K562 (cell line): ENCODE results near the gene SLC1A2. TPM values are rescaled to one million over a fixed set of nuclear protein-coding genes. Genes with fewer than 3 reads are reported as not detected.

Source experiments
- ZBTB43 ChIP-seq: sonication (generic); formaldehyde crosslinking; IDR thresholded peaks from 2 replicates; pipeline ENCODE4 v1.8.0; 2023; ENCODE audit warnings: mild to moderate bottlenecking, missing genetic modification reagents
- ZNF318 ChIP-seq, 2 experiments: fragments of 450-650 bp; IDR thresholded peaks; 2 replicates each; pipeline ENCODE4 v1.6.1; 2016; ENCODE audit warnings: mild to moderate bottlenecking in 2 of 2, borderline replicate concordance in 1 of 2, low read depth in 1 of 2, moderate library complexity in 1 of 2
- ZZZ3 ChIP-seq: fragments of 450-650 bp; IDR thresholded peaks from 2 replicates; pipeline ENCODE4 v1.6.1; 2016; ENCODE audit warnings: antibody characterized with exemption, mild to moderate bottlenecking, moderate library complexity
- polyA plus RNA-seq, 8 experiments: library from polyadenylated mRNA; depleted of rRNA in 4 of 8; stranded (reverse) in 5 of 8; unstranded in 3 of 8; fragments of >200 nt; fragmentation: Nextera tagmentation in 2 of 8; fragmentation: Illumina TruSeq in 1 of 8; extraction: Ambion mirVana in 2 of 8; extraction: Trizol in 1 of 8; gene quantifications; 2 replicates each; pipeline versions ENCODE4 v1.2.1 to v1.2.3, GENCODE V29; 2011 to 2014; ENCODE audit warnings: inconsistent platforms in 1 of 8, missing spikeins in 1 of 8
- total RNA-seq, 7 experiments: library from RNA; depleted of rRNA in 6 of 7; stranded (reverse); fragments of >200 nt in 6 of 7; fragmentation: Illumina TruSeq in 2 of 7; extraction: Trizol in 2 of 7; gene quantifications; 2 replicates each; pipeline versions ENCODE4 v1.2.1 to v1.2.3, GENCODE V29; 2011 to 2021; ENCODE audit warnings: low replicate concordance in 1 of 7

Gene SLC1A2
- total and polyA plus RNA-seq, 9 of the 15 experiments (the other 6 are each of a cell fraction or from before 2014, with no cell fraction given): 0.03 to 0.07 (median 0.04) TPM; not detected in 5

- TF ChIP-seq ZNF318 (IDR thresholded peaks at IDR 0.05; ENCODE audit: borderline replicate concordance in 1 of 2, low read depth in 1 of 2) (no peak), ZZZ3 (no peak), ZBTB43 (CRISPR knock-in tag) (no peak)
Observed at GRCh38 chr11:35247863-35248262, 171.5 kb downstream of the SLC1A2 start (continued).
